ENCODE measurements around the gene PDCD1LG2. TPM values are rescaled to one million over a fixed set of nuclear protein-coding genes. Genes with fewer than 3 reads are reported as not detected.

Gene PDCD1LG2
- total and polyA plus RNA-seq, 2 experiments from 2014 or later: not detected

- Mint-ChIP-seq H3K4me3 (no peak overlapping the region), H3K36me3 (ENCODE audit: low read depth) (no peaks in the 10 kb centered on the region), H3K9me3 (no peaks in the 10 kb centered on the region), H3K27me3 (ENCODE audit: insufficient read depth, low read depth, poor library complexity) (peaks cover 4% of the 10 kb centered on the region), H3K4me1 (peaks cover 4% of the 10 kb centered on the region; the same call in 2 of the 3 replicates), H3K27ac (no peak overlapping the region)
- Histone ChIP-seq H3K4me1 (ENCODE audit: insufficient read depth) (no peaks in the 10 kb centered on the region), H3K36me3 (ENCODE audit: insufficient read depth) (no peaks in the 10 kb centered on the region), H3K79me2 (replicated peaks; ENCODE audit: insufficient read depth) (no peaks in the 10 kb centered on the region), H3K4me2 (no peak overlapping the region), H2AFZ (no peak overlapping the region), H3K9me2 (ENCODE audit: insufficient read depth) (no peaks in the 10 kb centered on the region), H4K20me1 (replicated peaks; ENCODE audit: insufficient read depth) (no peaks in the 10 kb centered on the region), H3K4me3 (no peak overlapping the region), H3F3A (replicated peaks; ENCODE audit: low read depth) (no peaks in the 10 kb centered on the region), H3K27me3 (ENCODE audit: insufficient read depth) (no peaks in the 10 kb centered on the region), H3K27ac (ENCODE audit: low read depth) (no peak overlapping the region)
- no peak for TF ChIP-seq REST (IDR thresholded peaks at IDR 0.05; ENCODE audit: unreplicated experiment)
- no peak for TF ChIP-seq JUNB (IDR thresholded peaks at IDR 0.05; ENCODE audit: unreplicated experiment)
- no peak for TF ChIP-seq CREB1 (CRISPR knock-in tag; IDR thresholded peaks at IDR 0.05; ENCODE audit: low read depth)
- no peak for TF ChIP-seq ZNF462 (CRISPR knock-in tag; IDR thresholded peaks at IDR 0.05)
- TF ChIP-seq POLR2AphosphoS5 (IDR thresholded peaks at IDR 0.05; ENCODE audit: low read depth): no peak
- no peak for TF ChIP-seq STAT1 (IDR thresholded peaks at IDR 0.05; ENCODE audit: unreplicated experiment)
- no peak for TF ChIP-seq ETS1 (IDR thresholded peaks at IDR 0.05)
- no peak for TF ChIP-seq EZH2 (IDR thresholded peaks at IDR 0.05; ENCODE audit: low read depth, unreplicated experiment)
- TF ChIP-seq ZNF114 (CRISPR knock-in tag; IDR thresholded peaks at IDR 0.05): no peak
- TF ChIP-seq ZNF331 (CRISPR knock-in tag; IDR thresholded peaks at IDR 0.05; ENCODE audit: low read depth): no peak
- DNase-seq (ENCODE audit: low spot score) (no peak), ATAC-seq (no peak)
Measured at GRCh38 chr9:5592231-5592630, 81.9 kb downstream of the PDCD1LG2 start.

All from GM23338 (cell line).